Testis (tissue), 2 donors: ENCODE measurements around the gene SLC25A11.

ENCODE experiments used
- CTCF ChIP-seq, 3 experiments: fragments of 450-650 bp in 2 of 3; fragments of 200-600 bp in 1 of 3; sonication (generic) in 1 of 3; IDR thresholded peaks; one replicate each; pipeline ENCODE4 v1.5.1; 2016 to 2019; ENCODE audit warnings: antibody characterized with exemption in 3 of 3, mild to moderate bottlenecking in 2 of 3, moderate library complexity in 1 of 3
- POLR2A ChIP-seq: fragments of 450-650 bp; IDR thresholded peaks from one replicate; pipeline ENCODE4 v1.6.1; 2017; ENCODE audit warnings: antibody characterized with exemption, mild to moderate bottlenecking, moderate library complexity

GRCh38 chr17:4972752-4973151, 32.9 kb upstream of the SLC25A11 start:
- TF ChIP-seq CTCF (IDR thresholded peaks at IDR 0.05): no peak
- TF ChIP-seq POLR2A: no peak
